Pancreas (tissue), 10 donors: ENCODE data around the gene ZDHHC13. TPM values are rescaled to one million over a fixed set of nuclear protein-coding genes. Genes with fewer than 3 reads are reported as not detected.

ENCODE experiments used
- ATAC-seq, 4 donors: fragments of 200-7000 bp; cut with Tn5 transposase; one replicate each; pipeline versions ENCODE4 v1.8.0 to v1.9.1; 2020; ENCODE audit warnings: mild to moderate bottlenecking in 4 of 4, moderate library complexity in 4 of 4
- DNase-seq, 6 donors: peaks; one replicate each; pipeline ENCODE4 v3.0.0-alpha.2; 2020
- FAIRE-seq: peaks from 2 replicates; lab custom pipeline; 2012; peaks lifted over from hg19 to GRCh38; lab: Jason Lieb, UNC
- H3K27ac ChIP-seq, 4 donors: fragments of 200-600 bp; sonication (generic); 1 replicate in 3 of 4; 2 replicates in 1 of 4; pipeline versions ENCODE4 v1.5.0 to v1.8.0; 2020
- H3K27me3 ChIP-seq, 4 donors: fragments of 200-600 bp; one replicate each; pipeline ENCODE4 v1.8.0; 2021
- H3K36me3 ChIP-seq, 3 donors: fragments of 200-600 bp; sonication (generic) in 1 of 3; one replicate each; pipeline versions ENCODE4 v1.5.0 to v1.8.0; 2020 to 2021
- H3K4me1 ChIP-seq, 3 donors: fragments of 200-600 bp; one replicate each; pipeline ENCODE4 v1.8.0; 2021
- H3K4me3 ChIP-seq, 4 donors: fragments of 200-600 bp; sonication (generic) in 2 of 4; one replicate each; pipeline versions ENCODE4 v1.5.0 to v1.8.0; 2020 to 2021
- H3K9me3 ChIP-seq, 4 donors: fragments of 200-600 bp; one replicate each; pipeline ENCODE4 v1.8.0; 2021
- WGBS, 2 donors: extraction: QIAGEN DNeasy Blood & Tissue Kit; methylation state at CpG; one replicate each; pipeline ENCODE4 v1.1.7; 2013; 5-methylcytosine and 5-hydroxymethylcytosine counted together
- intact Hi-C, 3 donors: fragments of 100-400 bp; cut with DNase I; formaldehyde crosslinking; loops; one replicate each; pipeline versions ENCODE4 v1.11.1 to v1.14.2; 2022
- polyA plus RNA-seq, 2 donors: library from polyadenylated mRNA; stranded (reverse); fragments of 200-250 nt; gene quantifications; one replicate each; pipeline ENCODE4 v1.2.3, GENCODE V29; 2013
- total RNA-seq, 6 donors: library from RNA; stranded (reverse); fragmentation: NEBNext Ultra II Directional in 4 of 6; extraction: Animal tissue kit (Norgen Biotek cat#: 25700) in 4 of 6; gene quantifications; one replicate each; pipeline versions ENCODE4 v1.2.1 to v1.2.4, GENCODE V29; 2021 to 2023
- TF ChIP-seq, protein P1 (sequence below), 4 donors: fragments of 200-600 bp; sonication (generic) in 3 of 4; IDR thresholded peaks; one replicate each; pipeline versions ENCODE4 v1.5.0 to v1.8.0; 2021; ENCODE audit warnings: antibody characterized with exemption in 4 of 4
- donor health status: healthy with polysubstance abuse.
- donor health status: DM: no; HTN: no; CAD: no; lungs with moderate emphysema.
- donor health status: DM: no; HTN: no; CAD: no.
- donor health status: control.
- donor health status: control.
- donor health status: Bipolar disorder and iron deficiency.
- donor health status: DM: yes; HTN: yes; CAD: no.
- donor health status: DM: no; HTN: no; CAD: no.
- donor health status: DM: no; HTN: no; CAD: no.
- donor health status: DM: yes; HTN: yes; CAD: no.

ZDHHC13 gene
- total and polyA plus RNA-seq, 8 donors: 4.5 to 11.5 (median 7.5) TPM

DNA sequence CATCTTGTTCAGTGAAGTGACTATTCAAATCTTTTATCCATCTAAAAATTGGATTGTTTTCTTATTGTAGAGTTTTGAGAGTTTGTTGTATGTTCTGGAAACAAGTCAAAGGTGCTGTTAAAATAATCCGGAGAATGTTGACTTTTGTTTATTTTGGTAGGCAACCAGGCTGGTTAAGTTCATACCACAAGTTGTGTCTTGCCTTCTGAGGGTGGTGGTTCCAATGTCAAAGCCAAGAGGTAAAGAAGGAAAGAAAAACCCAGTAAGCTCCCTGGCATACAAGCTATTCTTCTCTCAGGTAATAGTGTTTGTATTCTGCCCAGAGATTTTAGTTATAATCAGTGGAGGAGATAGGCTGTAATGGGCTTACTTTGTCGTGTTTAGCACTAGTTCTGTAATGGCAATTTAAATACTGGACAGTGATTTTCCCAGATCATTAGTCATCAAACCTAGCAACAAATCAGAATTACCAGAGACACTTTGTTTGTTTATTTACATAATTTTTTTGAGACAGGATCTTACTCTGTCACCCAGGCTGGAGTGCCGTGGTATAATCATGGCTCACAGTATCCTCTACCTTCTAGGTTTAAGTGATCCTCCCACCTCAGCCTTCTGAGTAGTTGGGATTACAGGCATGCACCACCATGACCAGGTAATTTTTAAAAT, 99.9 kb downstream of the ZDHHC13 start:
- intact Hi-C loops: no loop called here
- FAIRE-seq (no peak), ATAC-seq (no peak), DNase-seq (no peak)
- Histone ChIP-seq H3K27me3 (peaks cover 0 to 5% (median 0%) of the 10 kb centered on the region in 4 donors), H3K4me3 (no peak overlapping the region), H3K36me3 (no peaks in the 10 kb centered on the region), H3K27ac (no peak overlapping the region), H3K9me3 (no peaks in the 10 kb centered on the region), H3K4me1 (peaks cover 0 to 5% (median 0%) of the 10 kb centered on the region in 3 donors)
- 36 to 37% methylated on average over 3 of the region's 3 CpGs for WGBS, 2 donors
- TF ChIP-seq, protein P1, sequence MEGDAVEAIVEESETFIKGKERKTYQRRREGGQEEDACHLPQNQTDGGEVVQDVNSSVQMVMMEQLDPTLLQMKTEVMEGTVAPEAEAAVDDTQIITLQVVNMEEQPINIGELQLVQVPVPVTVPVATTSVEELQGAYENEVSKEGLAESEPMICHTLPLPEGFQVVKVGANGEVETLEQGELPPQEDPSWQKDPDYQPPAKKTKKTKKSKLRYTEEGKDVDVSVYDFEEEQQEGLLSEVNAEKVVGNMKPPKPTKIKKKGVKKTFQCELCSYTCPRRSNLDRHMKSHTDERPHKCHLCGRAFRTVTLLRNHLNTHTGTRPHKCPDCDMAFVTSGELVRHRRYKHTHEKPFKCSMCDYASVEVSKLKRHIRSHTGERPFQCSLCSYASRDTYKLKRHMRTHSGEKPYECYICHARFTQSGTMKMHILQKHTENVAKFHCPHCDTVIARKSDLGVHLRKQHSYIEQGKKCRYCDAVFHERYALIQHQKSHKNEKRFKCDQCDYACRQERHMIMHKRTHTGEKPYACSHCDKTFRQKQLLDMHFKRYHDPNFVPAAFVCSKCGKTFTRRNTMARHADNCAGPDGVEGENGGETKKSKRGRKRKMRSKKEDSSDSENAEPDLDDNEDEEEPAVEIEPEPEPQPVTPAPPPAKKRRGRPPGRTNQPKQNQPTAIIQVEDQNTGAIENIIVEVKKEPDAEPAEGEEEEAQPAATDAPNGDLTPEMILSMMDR (IDR thresholded peaks at IDR 0.05): no peak

DNA sequence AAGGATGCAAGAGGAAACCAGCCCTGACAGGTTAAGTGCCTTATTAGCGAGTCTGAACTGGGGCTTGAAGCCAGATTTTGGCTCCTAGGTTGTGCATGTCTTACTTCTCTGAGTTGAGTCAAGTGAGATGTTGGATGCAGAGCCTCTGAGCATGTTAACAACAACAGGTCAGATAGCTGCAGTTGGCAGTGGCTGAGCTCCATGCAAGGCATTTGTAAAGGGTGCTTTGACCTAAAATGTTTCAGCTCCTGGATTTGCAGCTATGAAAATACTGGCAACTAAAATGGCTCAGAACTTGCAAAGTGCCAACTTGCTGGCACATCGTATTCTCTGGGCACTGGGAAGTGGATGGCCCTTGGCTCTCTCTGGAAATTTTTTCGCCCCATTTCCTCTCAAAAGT, 101.2 kb downstream of the ZDHHC13 start:
- FAIRE-seq: no peak
- Histone ChIP-seq H3K27me3 (peaks cover 0 to 5% (median 0%) of the 10 kb centered on the region in 4 donors), H3K4me3 (no peak overlapping the region), H3K36me3 (no peaks in the 10 kb centered on the region), H3K9me3 (no peaks in the 10 kb centered on the region), H3K27ac (no peak overlapping the region), H3K4me1 (peaks cover 0 to 5% (median 0%) of the 10 kb centered on the region in 3 donors)
- DNase-seq: no peak
- ATAC-seq: no peak
- intact Hi-C loops: no loop called here
- 82 to 86% methylated on average over 3 of the region's 3 CpGs for WGBS, 2 donors
- TF ChIP-seq, protein P1 (IDR thresholded peaks at IDR 0.05): no peak

DNA sequence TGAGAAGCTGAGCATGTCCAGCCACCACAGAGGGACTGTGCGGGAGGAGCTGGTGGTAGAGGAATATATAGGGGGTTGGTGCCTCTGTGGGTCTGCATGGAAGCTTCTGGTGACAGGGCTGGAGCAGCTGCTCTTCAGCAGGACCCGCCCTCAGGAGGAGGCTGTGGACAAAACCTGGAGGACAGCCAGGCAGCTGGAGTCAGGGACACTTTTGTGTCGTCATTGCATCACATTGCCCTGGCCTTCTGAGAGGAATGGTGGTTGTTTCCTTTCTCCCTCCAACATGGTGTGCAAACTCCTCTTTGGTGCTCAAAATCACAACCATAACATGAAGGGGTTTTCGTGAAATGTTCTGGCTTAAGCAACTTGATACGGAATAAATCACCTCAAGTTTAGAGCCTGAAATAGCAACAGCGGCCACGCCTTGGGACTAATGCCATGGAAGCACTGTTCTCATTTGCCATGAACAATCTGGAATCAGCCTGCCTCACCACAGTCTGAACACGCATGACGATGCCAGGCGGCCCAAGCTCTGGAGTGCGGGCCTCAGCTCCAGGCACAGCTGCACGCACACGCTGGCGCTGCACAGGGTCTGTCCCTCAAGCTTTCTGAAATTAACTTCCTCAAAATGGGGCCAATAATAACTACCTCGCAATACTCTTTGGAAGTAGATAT, 102.0 kb downstream of the ZDHHC13 start:
- peaks cover 0 to 5% (median 0%) of the 10 kb centered on the region in 4 donors for H3K27me3 ChIP-seq
- no peak for FAIRE-seq
- 90 to 91% methylated on average over 15 of the region's 15 CpGs for WGBS, 2 donors

DNA sequence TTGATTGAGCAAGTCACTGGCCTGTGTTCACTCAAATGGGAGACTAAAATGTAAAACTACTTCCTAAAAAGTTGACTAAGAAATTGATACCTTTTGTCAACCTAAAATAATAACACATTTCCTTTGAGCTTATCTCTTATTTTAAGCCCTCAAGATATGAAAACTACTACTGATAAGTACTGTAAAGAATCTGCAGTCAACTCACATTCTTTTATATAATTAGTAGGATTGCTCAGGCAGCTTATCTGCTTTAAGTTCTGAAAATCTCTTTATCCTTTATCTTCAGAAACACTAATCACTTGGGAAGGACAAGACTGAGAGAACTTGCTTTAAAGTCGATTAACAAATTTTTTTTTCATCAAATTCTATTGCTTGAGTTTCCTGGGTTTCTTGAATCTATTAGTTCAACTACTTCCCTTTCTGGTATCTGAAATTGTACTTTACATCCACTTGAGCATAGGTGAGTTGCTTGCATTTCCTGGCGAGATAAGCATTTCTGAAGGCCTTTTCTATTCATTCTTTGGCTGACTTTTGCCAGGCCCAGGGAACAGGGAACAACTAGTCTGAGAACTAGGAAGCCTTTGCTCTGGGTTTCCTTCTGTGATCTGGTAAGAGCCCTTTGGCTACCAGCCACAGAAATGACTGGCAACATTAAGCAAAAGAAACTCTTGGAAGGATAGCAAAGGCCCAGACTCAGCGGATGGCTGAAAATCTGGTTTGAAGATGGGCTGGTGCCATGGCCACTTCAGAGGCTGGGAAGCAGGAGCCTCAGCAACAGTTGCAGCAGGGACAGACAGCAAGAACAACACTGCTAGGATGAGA, 104.1 kb downstream of the ZDHHC13 start:
- no peak for DNase-seq

More for the DNA sequence above, 102.0 kb downstream of the ZDHHC13 start:
- no peaks in the 10 kb centered on the region for H3K36me3 ChIP-seq
- H3K4me3 ChIP-seq: no peak overlapping the region
- intact Hi-C loops: no loop called here
- ATAC-seq (no peak), DNase-seq (no peak)
- H3K9me3 ChIP-seq: no peaks in the 10 kb centered on the region
- H3K27ac ChIP-seq: no peak overlapping the region
- TF ChIP-seq, protein P1 (IDR thresholded peaks at IDR 0.05): no peak
- H3K4me1 ChIP-seq: peaks cover 0 to 5% (median 0%) of the 10 kb centered on the region in 3 donors

More for the DNA sequence above, 104.1 kb downstream of the ZDHHC13 start:
- Histone ChIP-seq H3K9me3 (no peaks in the 10 kb centered on the region), H3K4me1 (peaks cover 0 to 5% (median 0%) of the 10 kb centered on the region in 3 donors), H3K4me3 (no peak overlapping the region), H3K36me3 (no peaks in the 10 kb centered on the region), H3K27me3 (no peaks in the 10 kb centered on the region), H3K27ac (no peak overlapping the region)
- TF ChIP-seq, protein P1 (IDR thresholded peaks at IDR 0.05): no peak
- WGBS, 2 donors: 55 to 60% methylated on average over 3 of the region's 3 CpGs
- intact Hi-C loops: no loop called here
- ATAC-seq (peak in 3 of 4 donors; percentile 49 to 61 (median 51)), FAIRE-seq (no peak)
